ENCODE measurements around the gene VOPP1.

VOPP1 gene

GRCh38 chr7:55464422-55464821, 107.9 kb downstream of the VOPP1 start:
- DNase-seq: no peak

- DNase-seq: no peak
Observed at GRCh38 chr7:55463686-55464262, 108.5 kb downstream of the VOPP1 start.

GRCh38 chr7:55458351-55458750, 114.0 kb downstream of the VOPP1 start:
- no peak for DNase-seq

- DNase-seq: no peak
Observed at GRCh38 chr7:55457801-55458200, 114.5 kb downstream of the VOPP1 start.

- DNase-seq: no peak
Observed at GRCh38 chr7:55452971-55453370, 119.3 kb downstream of the VOPP1 start.

- no peak for DNase-seq
Observed at GRCh38 chr7:55449992-55450535, 122.2 kb downstream of the VOPP1 start.

GRCh38 chr7:55449205-55449991, 122.9 kb downstream of the VOPP1 start:
- no peak for DNase-seq

- DNase-seq: no peak
Observed at GRCh38 chr7:55448526-55448925, 123.8 kb downstream of the VOPP1 start.

- DNase-seq: no peak
Observed at GRCh38 chr7:55444786-55445185, 127.5 kb downstream of the VOPP1 start.

GRCh38 chr7:55441774-55442522, 130.4 kb downstream of the VOPP1 start:
- peak; percentile 13 for DNase-seq

GRCh38 chr7:55441002-55441401, 131.3 kb downstream of the VOPP1 start:
- no peak for DNase-seq

- DNase-seq: no peak
Observed at GRCh38 chr7:55440040-55440690, 132.1 kb downstream of the VOPP1 start.

GRCh38 chr7:55439627-55440026, 132.7 kb downstream of the VOPP1 start:
- DNase-seq: no peak

GRCh38 chr7:55438757-55439525, 133.4 kb downstream of the VOPP1 start:
- no peak for DNase-seq

- no peak for DNase-seq
Observed at GRCh38 chr7:55438085-55438756, 134.1 kb downstream of the VOPP1 start.

GRCh38 chr7:55437375-55437774, 134.9 kb downstream of the VOPP1 start:
- DNase-seq: no peak

- no peak for DNase-seq
Observed at GRCh38 chr7:55436457-55436856, 135.8 kb downstream of the VOPP1 start.

GRCh38 chr7:55435466-55435865, 136.8 kb downstream of the VOPP1 start:
- DNase-seq: no peak

- peak; percentile 5 for DNase-seq
Observed at GRCh38 chr7:55432939-55433784, 139.1 kb downstream of the VOPP1 start.

- DNase-seq: no peak
Observed at GRCh38 chr7:55432506-55432905, 139.8 kb downstream of the VOPP1 start.

GRCh38 chr7:55431898-55432297, 140.4 kb downstream of the VOPP1 start:
- no peak for DNase-seq
